ENCODE measurements around the gene ZFP69B.
A peak's percentile ranks its signal among the peaks of the same experiment; 100 is the strongest.

ZFP69B gene

DNA sequence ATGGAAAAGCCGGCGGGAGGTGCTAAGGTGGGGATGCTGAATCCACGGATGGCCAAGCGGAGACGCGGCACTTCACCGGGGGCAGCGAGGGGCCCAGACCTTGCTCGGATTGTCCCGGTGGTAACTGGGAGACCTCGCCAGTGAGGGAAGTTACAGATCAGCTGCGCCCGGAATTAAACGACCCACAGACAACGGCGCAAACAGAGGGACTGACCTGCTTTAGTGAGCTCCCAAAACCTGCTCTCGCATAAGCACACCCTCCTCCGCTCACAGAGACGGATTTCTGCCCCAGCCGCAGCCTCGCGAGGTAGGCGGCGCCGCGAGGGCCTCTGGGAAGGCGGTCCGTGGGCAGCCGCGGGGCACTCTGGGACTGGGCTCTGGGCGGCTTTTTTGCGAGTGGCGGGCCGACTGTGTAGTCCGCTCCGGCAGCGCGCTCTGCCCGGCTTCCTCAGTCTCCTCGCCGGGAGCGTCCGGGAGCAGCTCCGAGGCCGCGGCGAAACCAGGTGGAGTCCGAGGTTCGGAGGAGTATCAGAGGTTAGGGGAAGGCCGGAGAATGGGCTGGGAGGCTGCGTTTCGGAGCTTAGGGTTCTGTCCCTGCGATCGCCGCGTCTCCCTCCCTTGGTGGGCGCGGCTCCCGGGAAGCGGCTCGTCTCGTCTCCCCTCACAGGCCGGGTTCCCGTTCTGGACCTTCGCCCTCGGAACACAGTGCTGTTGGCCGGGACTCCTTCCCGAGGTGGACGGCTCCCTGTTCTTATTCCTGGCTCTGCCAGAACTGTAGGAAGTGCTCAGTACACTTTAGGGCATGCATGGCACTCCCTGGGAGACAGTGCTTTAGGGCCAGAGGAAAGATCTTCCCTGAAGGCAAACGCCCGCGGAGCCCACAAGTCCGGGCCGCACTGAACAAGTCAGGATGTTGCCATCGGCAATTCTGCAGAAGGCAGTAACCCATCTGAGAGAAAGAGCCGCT lies 58.4 kb downstream of the ZFP69B start, which contains the start of gene EXO5 (continued):
- TF ChIP-seq ZNF548 (tag by site-specific recombination; IDR thresholded peaks at IDR 0.05) (no peak), IKZF3 (tag by site-specific recombination; IDR thresholded peaks at IDR 0.05) (no peak), ZNF660 (tag by site-specific recombination; IDR thresholded peaks at IDR 0.05) (0 out of 2 replicates have a peak, but pooled peaks have one; percentile 54), ZNF585B (tag by site-specific recombination; IDR thresholded peaks at IDR 0.05) (0 out of 2 replicates have a peak, but pooled peaks have one; percentile 3), ZNF555 (tag by site-specific recombination; conservative IDR thresholded peaks at IDR 0.05) (no peak), ZNF624 (tag by site-specific recombination; IDR thresholded peaks at IDR 0.05) (no peak), ZSCAN4 (tag by site-specific recombination; IDR thresholded peaks at IDR 0.05) (no peak), KLF7 (tag by site-specific recombination; IDR thresholded peaks at IDR 0.05; ENCODE audit: borderline replicate concordance) (no peak), ZNF280C (tag by site-specific recombination; IDR thresholded peaks at IDR 0.05) (no peak), ZNF16 (tag by site-specific recombination; IDR thresholded peaks at IDR 0.05; ENCODE audit: low read depth) (no peak), ZSCAN23 (tag by site-specific recombination; IDR thresholded peaks at IDR 0.05) (no peak), HOXA7 (CRISPR knock-in tag; IDR thresholded peaks at IDR 0.05; ENCODE audit: borderline replicate concordance) (no peak), ZSCAN16 (tag by site-specific recombination; IDR thresholded peaks at IDR 0.05) (no peak), ZNF560 (tag by site-specific recombination; IDR thresholded peaks at IDR 0.05; ENCODE audit: borderline replicate concordance) (no peak), KLF10 (tag by site-specific recombination; IDR thresholded peaks at IDR 0.05) (no peak), OSR2 (tag by site-specific recombination; IDR thresholded peaks at IDR 0.05) (no peak), ZNF280D (tag by site-specific recombination; IDR thresholded peaks at IDR 0.05) (peak; percentile 78; the same call in 1 of the 2 replicates), SETDB1 (IDR thresholded peaks at IDR 0.05; ENCODE audit: insufficient read length, low read length) (peak; percentile 92), ZNF76 (tag by site-specific recombination; IDR thresholded peaks at IDR 0.05; ENCODE audit: borderline replicate concordance, low read depth) (peak; percentile 98)
- TF ChIP-seq, protein P1, sequence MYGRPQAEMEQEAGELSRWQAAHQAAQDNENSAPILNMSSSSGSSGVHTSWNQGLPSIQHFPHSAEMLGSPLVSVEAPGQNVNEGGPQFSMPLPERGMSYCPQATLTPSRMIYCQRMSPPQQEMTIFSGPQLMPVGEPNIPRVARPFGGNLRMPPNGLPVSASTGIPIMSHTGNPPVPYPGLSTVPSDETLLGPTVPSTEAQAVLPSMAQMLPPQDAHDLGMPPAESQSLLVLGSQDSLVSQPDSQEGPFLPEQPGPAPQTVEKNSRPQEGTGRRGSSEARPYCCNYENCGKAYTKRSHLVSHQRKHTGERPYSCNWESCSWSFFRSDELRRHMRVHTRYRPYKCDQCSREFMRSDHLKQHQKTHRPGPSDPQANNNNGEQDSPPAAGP (tag by site-specific recombination; IDR thresholded peaks at IDR 0.05): peak; percentile 75
- TF ChIP-seq, protein P2, sequence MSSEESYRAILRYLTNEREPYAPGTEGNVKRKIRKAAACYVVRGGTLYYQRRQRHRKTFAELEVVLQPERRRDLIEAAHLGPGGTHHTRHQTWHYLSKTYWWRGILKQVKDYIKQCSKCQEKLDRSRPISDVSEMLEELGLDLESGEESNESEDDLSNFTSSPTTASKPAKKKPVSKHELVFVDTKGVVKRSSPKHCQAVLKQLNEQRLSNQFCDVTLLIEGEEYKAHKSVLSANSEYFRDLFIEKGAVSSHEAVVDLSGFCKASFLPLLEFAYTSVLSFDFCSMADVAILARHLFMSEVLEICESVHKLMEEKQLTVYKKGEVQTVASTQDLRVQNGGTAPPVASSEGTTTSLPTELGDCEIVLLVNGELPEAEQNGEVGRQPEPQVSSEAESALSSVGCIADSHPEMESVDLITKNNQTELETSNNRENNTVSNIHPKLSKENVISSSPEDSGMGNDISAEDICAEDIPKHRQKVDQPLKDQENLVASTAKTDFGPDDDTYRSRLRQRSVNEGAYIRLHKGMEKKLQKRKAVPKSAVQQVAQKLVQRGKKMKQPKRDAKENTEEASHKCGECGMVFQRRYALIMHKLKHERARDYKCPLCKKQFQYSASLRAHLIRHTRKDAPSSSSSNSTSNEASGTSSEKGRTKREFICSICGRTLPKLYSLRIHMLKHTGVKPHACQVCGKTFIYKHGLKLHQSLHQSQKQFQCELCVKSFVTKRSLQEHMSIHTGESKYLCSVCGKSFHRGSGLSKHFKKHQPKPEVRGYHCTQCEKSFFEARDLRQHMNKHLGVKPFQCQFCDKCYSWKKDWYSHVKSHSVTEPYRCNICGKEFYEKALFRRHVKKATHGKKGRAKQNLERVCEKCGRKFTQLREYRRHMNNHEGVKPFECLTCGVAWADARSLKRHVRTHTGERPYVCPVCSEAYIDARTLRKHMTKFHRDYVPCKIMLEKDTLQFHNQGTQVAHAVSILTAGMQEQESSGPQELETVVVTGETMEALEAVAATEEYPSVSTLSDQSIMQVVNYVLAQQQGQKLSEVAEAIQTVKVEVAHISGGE (tag by site-specific recombination; conservative IDR thresholded peaks at IDR 0.05; ENCODE audit: low read depth): peak; percentile 25
- TF ChIP-seq, protein P3, sequence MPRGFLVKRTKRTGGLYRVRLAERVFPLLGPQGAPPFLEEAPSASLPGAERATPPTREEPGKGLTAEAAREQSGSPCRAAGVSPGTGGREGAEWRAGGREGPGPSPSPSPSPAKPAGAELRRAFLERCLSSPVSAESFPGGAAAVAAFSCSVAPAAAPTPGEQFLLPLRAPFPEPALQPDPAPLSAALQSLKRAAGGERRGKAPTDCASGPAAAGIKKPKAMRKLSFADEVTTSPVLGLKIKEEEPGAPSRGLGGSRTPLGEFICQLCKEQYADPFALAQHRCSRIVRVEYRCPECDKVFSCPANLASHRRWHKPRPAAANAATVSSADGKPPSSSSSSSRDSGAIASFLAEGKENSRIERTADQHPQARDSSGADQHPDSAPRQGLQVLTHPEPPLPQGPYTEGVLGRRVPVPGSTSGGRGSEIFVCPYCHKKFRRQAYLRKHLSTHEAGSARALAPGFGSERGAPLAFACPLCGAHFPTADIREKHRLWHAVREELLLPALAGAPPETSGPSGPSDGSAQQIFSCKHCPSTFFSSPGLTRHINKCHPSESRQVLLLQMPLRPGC (tag by site-specific recombination; IDR thresholded peaks at IDR 0.05): 0 out of 2 replicates have a peak, but pooled peaks have one; percentile 43
- TF ChIP-seq, protein P4, sequence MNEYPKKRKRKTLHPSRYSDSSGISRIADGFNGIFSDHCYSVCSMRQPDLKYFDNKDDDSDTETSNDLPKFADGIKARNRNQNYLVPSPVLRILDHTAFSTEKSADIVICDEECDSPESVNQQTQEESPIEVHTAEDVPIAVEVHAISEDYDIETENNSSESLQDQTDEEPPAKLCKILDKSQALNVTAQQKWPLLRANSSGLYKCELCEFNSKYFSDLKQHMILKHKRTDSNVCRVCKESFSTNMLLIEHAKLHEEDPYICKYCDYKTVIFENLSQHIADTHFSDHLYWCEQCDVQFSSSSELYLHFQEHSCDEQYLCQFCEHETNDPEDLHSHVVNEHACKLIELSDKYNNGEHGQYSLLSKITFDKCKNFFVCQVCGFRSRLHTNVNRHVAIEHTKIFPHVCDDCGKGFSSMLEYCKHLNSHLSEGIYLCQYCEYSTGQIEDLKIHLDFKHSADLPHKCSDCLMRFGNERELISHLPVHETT (tag by site-specific recombination; IDR thresholded peaks at IDR 0.05): peak; percentile 72
